CD14-positive monocyte (primary cell): ENCODE data around the gene MAVS. TPM values are rescaled to one million over a fixed set of nuclear protein-coding genes. Genes with fewer than 3 reads are reported as not detected.
A peak's percentile ranks its signal among the peaks of the same experiment; 100 is the strongest.

Experiments used
- DNase-seq, 3 donors: peaks; one replicate each; pipeline ENCODE4 v3.0.0-alpha.2; 2011 to 2022
- H2AFZ ChIP-seq: 2 replicates; pipeline ENCODE4 v1.6.0; 2012; ENCODE audit warnings: mild to moderate bottlenecking, low read depth, low read length, inconsistent platforms; ENCODE audit not compliant: insufficient read depth, poor library complexity, severe bottlenecking
- H3K27ac ChIP-seq, 2 donors: 1 replicate in 1 of 2; 2 replicates in 1 of 2; pipeline ENCODE4 v1.5.1; 2012 to 2013; ENCODE audit warnings: low read length in 2 of 2, control low read depth in 1 of 2, inconsistent platforms in 1 of 2, low read depth in 1 of 2, mild to moderate bottlenecking in 1 of 2
- H3K27me3 ChIP-seq, 2 donors: one replicate each; pipeline versions ENCODE4 v1.6.0 to v1.6.1; 2011 to 2013; ENCODE audit warnings: low read length in 2 of 2; ENCODE audit not compliant: control insufficient read depth in 2 of 2, insufficient read depth in 2 of 2
- H3K36me3 ChIP-seq, 2 donors: replicated peaks in 1 of 2; 1 replicate in 1 of 2; 2 replicates in 1 of 2; pipeline versions ENCODE4 v1.5.1 to v1.6.1; 2012 to 2013; ENCODE audit warnings: low read length in 2 of 2, control low read depth in 1 of 2, inconsistent platforms in 1 of 2, mild to moderate bottlenecking in 1 of 2; ENCODE audit not compliant: insufficient read depth in 2 of 2, control insufficient read depth in 1 of 2
- H3K4me1 ChIP-seq, 2 donors: 1 replicate in 1 of 2; 2 replicates in 1 of 2; pipeline versions ENCODE4 v1.5.1 to v1.6.1; 2012 to 2013; ENCODE audit warnings: low read length in 2 of 2, control low read depth in 1 of 2, inconsistent platforms in 1 of 2, mild to moderate bottlenecking in 1 of 2, moderate library complexity in 1 of 2; ENCODE audit not compliant: insufficient read depth in 2 of 2, control insufficient read depth in 1 of 2
- H3K4me2 ChIP-seq: replicated peaks from 2 replicates; pipeline ENCODE3; 2012; ENCODE audit warnings: low read length, moderate library complexity, mild to moderate bottlenecking; ENCODE audit not compliant: poor library complexity, severe bottlenecking; ENCODE audit errors: extremely low read depth
- H3K4me3 ChIP-seq, 3 experiments: fragments of 200-600 bp in 1 of 3; sonication (generic) in 1 of 3; replicated peaks in 1 of 3; 1 replicate in 2 of 3; 2 replicates in 1 of 3; pipeline ENCODE4 v1.5.1; 2011 to 2013; ENCODE audit warnings: low read length in 3 of 3, mild to moderate bottlenecking in 3 of 3, control low read depth in 2 of 3, low read depth in 2 of 3, inconsistent platforms in 1 of 3, moderate library complexity in 1 of 3
- H3K79me2 ChIP-seq: 2 replicates; pipeline ENCODE4 v1.6.0; 2012; ENCODE audit warnings: mild to moderate bottlenecking, control low read depth, inconsistent platforms, low read length, moderate library complexity; ENCODE audit not compliant: insufficient read depth
- H3K9ac ChIP-seq: 2 replicates; pipeline ENCODE4 v1.6.0; 2017; ENCODE audit warnings: low read length, mild to moderate bottlenecking; ENCODE audit not compliant: insufficient read depth, poor library complexity, severe bottlenecking
- H3K9me3 ChIP-seq, 2 donors: replicated peaks in 1 of 2; 1 replicate in 1 of 2; 2 replicates in 1 of 2; pipeline versions ENCODE4 v1.5.1 to v1.6.1; 2012 to 2013; ENCODE audit warnings: low read length in 2 of 2, control low read depth in 1 of 2; ENCODE audit not compliant: control insufficient read depth in 1 of 2, insufficient read depth in 1 of 2
- H4K20me1 ChIP-seq: 2 replicates; pipeline ENCODE4 v1.6.0; 2012; ENCODE audit warnings: mild to moderate bottlenecking, low read length, control low read depth, moderate library complexity; ENCODE audit not compliant: insufficient read depth
- H3K27ac Mint-ChIP-seq, 7 donors: one replicate each; pipeline ENCODE4 v1.8.0; 2020; ENCODE audit warnings: mild to moderate bottlenecking in 7 of 7, mixed read lengths in 7 of 7, moderate library complexity in 6 of 7, inconsistent platforms in 2 of 7
- H3K27me3 Mint-ChIP-seq, 3 donors: one replicate each; pipeline ENCODE4 v1.8.0; 2021 to 2022; ENCODE audit warnings: low read depth in 3 of 3, mild to moderate bottlenecking in 3 of 3, mixed read lengths in 3 of 3, moderate library complexity in 3 of 3, inconsistent platforms in 1 of 3
- H3K36me3 Mint-ChIP-seq, 2 donors: one replicate each; pipeline ENCODE4 v1.8.0; 2020; ENCODE audit warnings: mixed read lengths in 2 of 2, inconsistent platforms in 1 of 2, mild to moderate bottlenecking in 1 of 2
- H3K4me1 Mint-ChIP-seq: one replicate; pipeline ENCODE4 v1.8.0; 2020; ENCODE audit warnings: mild to moderate bottlenecking, mixed read lengths
- H3K4me3 Mint-ChIP-seq, 2 donors: one replicate each; pipeline ENCODE4 v1.8.0; 2020; ENCODE audit warnings: mild to moderate bottlenecking in 2 of 2, mixed read lengths in 2 of 2, moderate library complexity in 1 of 2
- H3K9me3 Mint-ChIP-seq, 7 donors: one replicate each; pipeline ENCODE4 v1.8.0; 2020 to 2022; ENCODE audit warnings: mixed read lengths in 7 of 7, mild to moderate bottlenecking in 6 of 7, moderate library complexity in 6 of 7, inconsistent platforms in 2 of 7
- WGBS: methylation state at CpG from one replicate; pipeline ENCODE4 v1.1.5; 2013; ENCODE audit warnings: missing lambda C conversion rate; ENCODE audit not compliant: insufficient coverage; 5-methylcytosine and 5-hydroxymethylcytosine counted together
- intact Hi-C, 2 donors: fragments of 100-400 bp; cut with micrococcal nuclease; formaldehyde crosslinking; loops; one replicate each; pipeline versions ENCODE4 v1.15.0 to v1.15.1; 2023
- polyA plus RNA-seq, 3 donors: library from polyadenylated mRNA; depleted of rRNA in 1 of 3; unstranded in 2 of 3; stranded (reverse) in 1 of 3; fragments of 300-500 nt in 2 of 3; fragments of >200 nt in 1 of 3; fragmentation: Illumina TruSeq in 2 of 3; gene quantifications; 1 replicate in 2 of 3; 2 replicates in 1 of 3; pipeline ENCODE4 v1.2.3, GENCODE V29; 2012 to 2021
- TF ChIP-seq, protein P1 (sequence below): fragments of 200-600 bp; IDR thresholded peaks from one replicate; pipeline ENCODE4 v1.8.0; 2022; ENCODE audit warnings: antibody characterized with exemption, mild to moderate bottlenecking

Gene MAVS
- polyA plus RNA-seq, 3 donors = 1.8 to 16.6 (median 3.2) TPM

DNA sequence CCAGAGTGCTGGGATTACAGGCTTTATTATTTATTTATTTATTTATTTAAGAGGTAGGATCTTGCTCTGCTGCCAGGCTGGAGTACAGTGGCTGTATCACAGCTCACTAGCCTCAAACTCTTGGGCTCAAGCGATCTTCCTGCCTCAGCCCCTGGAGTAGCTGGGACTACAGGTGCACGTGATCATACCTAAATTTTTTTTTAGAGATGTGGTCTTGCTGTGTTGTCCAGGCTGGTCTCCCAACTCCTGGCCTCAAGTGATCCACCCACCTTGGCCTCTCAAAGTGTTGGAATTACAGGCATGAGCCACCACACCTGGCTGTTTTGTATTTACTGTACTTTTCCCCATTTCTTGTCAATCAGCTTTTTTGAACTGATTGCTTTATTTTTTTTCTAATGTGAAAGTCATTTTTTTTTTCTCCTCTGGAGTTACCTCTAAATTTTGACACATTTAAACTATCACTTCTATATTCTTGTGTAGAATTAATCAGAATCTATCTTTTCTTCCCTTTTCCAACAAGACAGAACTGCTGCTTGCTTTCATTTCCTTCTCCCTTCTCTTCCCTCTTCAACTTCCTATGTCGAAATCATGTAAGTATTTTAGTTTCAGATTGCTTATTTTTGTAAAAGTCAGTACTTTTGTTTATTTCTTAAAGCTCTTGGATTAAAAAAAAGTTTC is 54.5 kb downstream of the MAVS start:
- peak; percentile 37 to 84 (median 76) for DNase-seq
- TF ChIP-seq, protein P1, sequence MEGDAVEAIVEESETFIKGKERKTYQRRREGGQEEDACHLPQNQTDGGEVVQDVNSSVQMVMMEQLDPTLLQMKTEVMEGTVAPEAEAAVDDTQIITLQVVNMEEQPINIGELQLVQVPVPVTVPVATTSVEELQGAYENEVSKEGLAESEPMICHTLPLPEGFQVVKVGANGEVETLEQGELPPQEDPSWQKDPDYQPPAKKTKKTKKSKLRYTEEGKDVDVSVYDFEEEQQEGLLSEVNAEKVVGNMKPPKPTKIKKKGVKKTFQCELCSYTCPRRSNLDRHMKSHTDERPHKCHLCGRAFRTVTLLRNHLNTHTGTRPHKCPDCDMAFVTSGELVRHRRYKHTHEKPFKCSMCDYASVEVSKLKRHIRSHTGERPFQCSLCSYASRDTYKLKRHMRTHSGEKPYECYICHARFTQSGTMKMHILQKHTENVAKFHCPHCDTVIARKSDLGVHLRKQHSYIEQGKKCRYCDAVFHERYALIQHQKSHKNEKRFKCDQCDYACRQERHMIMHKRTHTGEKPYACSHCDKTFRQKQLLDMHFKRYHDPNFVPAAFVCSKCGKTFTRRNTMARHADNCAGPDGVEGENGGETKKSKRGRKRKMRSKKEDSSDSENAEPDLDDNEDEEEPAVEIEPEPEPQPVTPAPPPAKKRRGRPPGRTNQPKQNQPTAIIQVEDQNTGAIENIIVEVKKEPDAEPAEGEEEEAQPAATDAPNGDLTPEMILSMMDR = no peak
- Histone ChIP-seq H3K27me3 (no peaks in the 10 kb centered on the region), H3K4me1 (peaks cover 81 to 84% of the 10 kb centered on the region in 2 donors), H4K20me1 (peaks cover 90% of the 10 kb centered on the region), H3K27ac (peak overlapping the region; percentile 83 to 86), H3K36me3 (peaks cover 4 to 12% of the 10 kb centered on the region in 2 donors), H3K79me2 (peaks cover 100% of the 10 kb centered on the region), H2AFZ (no peak overlapping the region), H3K9me3 (no peaks in the 10 kb centered on the region), H3K9ac (peak overlapping the region; percentile 37), H3K4me2 (peak overlapping the region; percentile 71), H3K4me3 (peak overlapping the region; percentile 43 to 81 (median 74))
- H3K27ac Mint-ChIP-seq = peak overlapping the region; percentile 80 to 96 (median 95)
- peaks cover 0 to 4% (median 0%) of the 10 kb centered on the region in 3 donors for H3K27me3 Mint-ChIP-seq
- WGBS = no CpG with 5 or more reads among the region's 3 CpGs
- intact Hi-C loops = loop anchor here in 1 of 2 donors (1.0 to 5.0 kb wide), 2 partner anchors 13 to 186 kb away; no protein-coding TSS in a partner anchor
- peaks cover 10 to 19% of the 10 kb centered on the region in 2 donors for H3K36me3 Mint-ChIP-seq
- peak overlapping the region; percentile 74 to 87 for H3K4me3 Mint-ChIP-seq
- H3K9me3 Mint-ChIP-seq = no peaks in the 10 kb centered on the region
- H3K4me1 Mint-ChIP-seq = peaks cover 90% of the 10 kb centered on the region

DNA sequence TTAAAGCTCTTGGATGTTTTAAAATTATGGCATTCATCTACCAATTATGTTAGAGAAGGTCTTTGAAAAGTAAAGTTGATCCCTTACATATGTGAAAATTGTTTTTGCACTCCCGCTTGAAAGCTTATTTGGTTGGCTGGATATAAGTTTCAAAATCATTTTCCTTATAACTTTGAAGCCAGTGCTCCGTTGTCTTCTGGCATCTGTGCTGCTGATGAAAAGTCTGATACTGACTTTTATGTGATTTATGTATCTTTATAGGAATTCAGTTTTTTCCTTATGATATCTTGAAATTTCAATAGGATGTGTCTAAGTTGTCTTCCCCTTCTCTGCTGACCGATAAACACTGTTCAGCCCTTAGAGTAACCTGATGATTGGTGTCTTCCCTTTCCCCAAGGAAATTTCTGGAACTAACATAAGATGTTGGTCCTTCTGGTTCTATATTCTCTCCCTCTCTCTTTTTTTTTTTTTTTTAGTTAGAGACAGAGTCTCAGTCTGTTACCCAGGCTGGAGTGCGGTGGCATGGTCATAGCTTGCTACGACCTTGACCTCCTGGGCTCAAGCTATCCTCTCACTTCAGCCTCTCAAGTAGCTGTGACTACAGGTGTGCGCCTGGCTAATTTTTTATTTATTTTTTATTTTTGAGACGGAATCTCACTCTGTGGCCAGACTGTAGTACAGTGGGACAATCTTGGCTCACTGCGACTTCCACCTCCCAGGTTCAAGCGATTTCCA is 55.2 kb downstream of the MAVS start:
- Mint-ChIP-seq H3K27ac (peak overlapping the region; percentile 80 to 96 (median 95)), H3K36me3 (peaks cover 8 to 16% of the 10 kb centered on the region in 2 donors), H3K9me3 (no peaks in the 10 kb centered on the region), H3K4me3 (peak overlapping the region; percentile 74 to 87), H3K4me1 (peaks cover 87% of the 10 kb centered on the region), H3K27me3 (peaks cover 0 to 4% (median 0%) of the 10 kb centered on the region in 3 donors)
- no peaks in the 10 kb centered on the region for H3K9me3 ChIP-seq
- H3K27me3 ChIP-seq = no peaks in the 10 kb centered on the region
- H3K36me3 ChIP-seq = peaks cover 3 to 6% of the 10 kb centered on the region in 2 donors
- H2AFZ ChIP-seq = no peak overlapping the region
- WGBS = 80% methylated on average over 1 of the region's 9 CpGs
- peak overlapping the region; percentile 43 to 81 (median 74) for H3K4me3 ChIP-seq
- intact Hi-C loops = loop anchor here in 1 of 2 donors (1.0 to 5.0 kb wide), 2 partner anchors 14 to 185 kb away; no protein-coding TSS in a partner anchor
- H3K4me1 ChIP-seq = peaks cover 74 to 77% of the 10 kb centered on the region in 2 donors
- TF ChIP-seq, protein P1 = no peak
- peaks cover 100% of the 10 kb centered on the region for H3K79me2 ChIP-seq
- DNase-seq = no peak
- peak overlapping the region; percentile 71 for H3K4me2 ChIP-seq
- peak overlapping the region; percentile 75 to 83 for H3K27ac ChIP-seq
- H4K20me1 ChIP-seq = peaks cover 90% of the 10 kb centered on the region
- peak overlapping the region; percentile 37 for H3K9ac ChIP-seq
